T-helper 2 cell treated with Interferon-gamma antibody and Interleukin-4, amounts not matched to agents 100 ng/mL and 5 ng/mL, for 36 hours (primary cell): ENCODE data around the gene MYO15B. TPM values are rescaled to one million over a fixed set of nuclear protein-coding genes. Genes with fewer than 3 reads are reported as not detected.

Source experiments
- intact Hi-C: fragments of 100-400 bp; cut with micrococcal nuclease; formaldehyde crosslinking; loops from one replicate; pipeline ENCODE4 v1.15.1; 2023
- total RNA-seq: library from RNA; stranded (reverse); gene quantifications from 2 replicates; pipeline ENCODE4 v1.2.3, GENCODE V29; 2022

Gene MYO15B
- total RNA-seq, 1 donor from 2014 or later: 53.8 TPM

GRCh38 chr17:75622771-75623273, 35.2 kb downstream of the MYO15B start:
- intact Hi-C loops: no loop called here

GRCh38 chr17:75623386-75623785, 35.8 kb downstream of the MYO15B start:
- intact Hi-C loops: no loop called here

- intact Hi-C loops: no loop called here
Observed at GRCh38 chr17:75624021-75624420, 36.4 kb downstream of the MYO15B start.

- intact Hi-C loops: no loop called here
Observed at GRCh38 chr17:75624714-75625345, 37.2 kb downstream of the MYO15B start.

GRCh38 chr17:75625813-75626486, 38.4 kb downstream of the MYO15B start:
- intact Hi-C loops: no loop called here

- intact Hi-C loops: no loop called here
Observed at GRCh38 chr17:75626496-75627038, 39.0 kb downstream of the MYO15B start.

GRCh38 chr17:75627094-75627493, 39.5 kb downstream of the MYO15B start:
- intact Hi-C loops: no loop called here

GRCh38 chr17:75628425-75628824, 40.8 kb downstream of the MYO15B start:
- intact Hi-C loops: no loop called here

GRCh38 chr17:75629157-75629556, 41.6 kb downstream of the MYO15B start:
- intact Hi-C loops: no loop called here

GRCh38 chr17:75630071-75630917, 42.7 kb downstream of the MYO15B start:
- intact Hi-C loops: no loop called here

- intact Hi-C loops: no loop called here
Observed at GRCh38 chr17:75631353-75631752, 43.8 kb downstream of the MYO15B start.

GRCh38 chr17:75632428-75632827, 44.8 kb downstream of the MYO15B start:
- intact Hi-C loops: no loop called here

- intact Hi-C loops: loop anchor here (1.0 kb wide), 2 partner anchors 34 to 117 kb away; partner anchors contain the start of genes RECQL5 and SAP30BP
Observed at GRCh38 chr17:75632863-75633485, 45.4 kb downstream of the MYO15B start, which contains the start of gene SMIM5. TSS of gene SMIM5 (plus strand) at chr17:75633434. CDS start at chr17:75640202, 6,768 bp downstream.

- intact Hi-C loops: loop anchor here (1.0 kb wide), 2 partner anchors 34 to 117 kb away; partner anchors contain the start of genes RECQL5 and SAP30BP
Observed at GRCh38 chr17:75633486-75634375, 46.1 kb downstream of the MYO15B start.

- intact Hi-C loops: no loop called here
Observed at GRCh38 chr17:75634376-75634740, 46.8 kb downstream of the MYO15B start.

- intact Hi-C loops: no loop called here
Observed at GRCh38 chr17:75634754-75635609, 47.4 kb downstream of the MYO15B start.

GRCh38 chr17:75635610-75636202, 48.1 kb downstream of the MYO15B start:
- intact Hi-C loops: no loop called here

- intact Hi-C loops: no loop called here
Observed at GRCh38 chr17:75636381-75637142, 49.0 kb downstream of the MYO15B start.
